Prostate gland (tissue), 2 donors: Measurements from ENCODE around the gene CHRNA4.

Experiments
- POLR2A ChIP-seq: fragments of 450-650 bp; IDR thresholded peaks from one replicate; pipeline ENCODE4 v1.6.1; 2016; ENCODE audit warnings: antibody characterized with exemption, mild to moderate bottlenecking
- POLR2AphosphoS5 ChIP-seq: sonication (generic); formaldehyde crosslinking; IDR thresholded peaks from one replicate; pipeline ENCODE4 v1.6.1; 2017; ENCODE audit warnings: antibody characterized with exemption
- TF ChIP-seq, protein P1 (sequence below), 4 experiments: fragments of 200-600 bp in 2 of 4; fragments of 450-650 bp in 2 of 4; sonication (generic) in 2 of 4; IDR thresholded peaks; 1 replicate in 3 of 4; 2 replicates in 1 of 4; pipeline ENCODE4 v1.5.1; 2016 to 2019; ENCODE audit warnings: antibody characterized with exemption in 4 of 4, mild to moderate bottlenecking in 2 of 4, moderate library complexity in 2 of 4

DNA sequence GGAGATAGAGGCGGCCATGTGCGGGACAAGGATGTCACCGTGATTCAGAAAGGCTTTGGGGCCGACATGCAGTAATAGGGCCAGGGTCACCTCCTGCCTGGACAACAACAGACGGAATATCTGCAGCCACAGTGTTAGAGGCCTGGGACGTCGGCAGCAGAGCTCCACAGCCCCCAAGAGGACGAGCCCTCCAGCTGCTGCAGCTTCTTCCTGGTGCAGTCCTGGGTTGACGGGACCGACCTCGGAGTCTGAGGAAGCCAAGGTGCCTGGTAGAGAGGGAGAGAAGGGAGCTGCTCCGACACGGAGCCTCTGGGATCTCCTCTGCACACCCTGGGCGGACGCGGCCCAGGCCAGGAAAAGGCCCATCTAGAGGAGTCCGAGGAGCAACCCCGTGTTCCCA lies 23.2 kb upstream of the CHRNA4 start:
- TF ChIP-seq, protein P1, sequence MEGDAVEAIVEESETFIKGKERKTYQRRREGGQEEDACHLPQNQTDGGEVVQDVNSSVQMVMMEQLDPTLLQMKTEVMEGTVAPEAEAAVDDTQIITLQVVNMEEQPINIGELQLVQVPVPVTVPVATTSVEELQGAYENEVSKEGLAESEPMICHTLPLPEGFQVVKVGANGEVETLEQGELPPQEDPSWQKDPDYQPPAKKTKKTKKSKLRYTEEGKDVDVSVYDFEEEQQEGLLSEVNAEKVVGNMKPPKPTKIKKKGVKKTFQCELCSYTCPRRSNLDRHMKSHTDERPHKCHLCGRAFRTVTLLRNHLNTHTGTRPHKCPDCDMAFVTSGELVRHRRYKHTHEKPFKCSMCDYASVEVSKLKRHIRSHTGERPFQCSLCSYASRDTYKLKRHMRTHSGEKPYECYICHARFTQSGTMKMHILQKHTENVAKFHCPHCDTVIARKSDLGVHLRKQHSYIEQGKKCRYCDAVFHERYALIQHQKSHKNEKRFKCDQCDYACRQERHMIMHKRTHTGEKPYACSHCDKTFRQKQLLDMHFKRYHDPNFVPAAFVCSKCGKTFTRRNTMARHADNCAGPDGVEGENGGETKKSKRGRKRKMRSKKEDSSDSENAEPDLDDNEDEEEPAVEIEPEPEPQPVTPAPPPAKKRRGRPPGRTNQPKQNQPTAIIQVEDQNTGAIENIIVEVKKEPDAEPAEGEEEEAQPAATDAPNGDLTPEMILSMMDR (IDR thresholded peaks at IDR 0.05), result no peak
- no peak for TF ChIP-seq POLR2AphosphoS5
- no peak for TF ChIP-seq POLR2A
